Spleen (tissue), 11 donors: ENCODE measurements around the gene MCM5. TPM values are rescaled to one million over a fixed set of nuclear protein-coding genes. Genes with fewer than 3 reads are reported as not detected.
A peak's percentile ranks its signal among the peaks of the same experiment; 100 is the strongest.

ENCODE experiments used
- DNase-seq: peaks from one replicate; pipeline ENCODE4 v3.0.0-alpha.2; 2020
- H3K27ac ChIP-seq, 8 donors: fragments of 200-600 bp; sonication (generic) in 7 of 8; 1 replicate in 4 of 8; 2 replicates in 4 of 8; pipeline versions ENCODE4 v1.5.0 to v1.8.0; 2016 to 2021; ENCODE audit warnings: inconsistent platforms in 4 of 8, mild to moderate bottlenecking in 4 of 8, moderate library complexity in 1 of 8
- H3K27me3 ChIP-seq, 7 donors: fragments of 200-600 bp; sonication (generic) in 6 of 7; replicated peaks in 1 of 7; 1 replicate in 4 of 7; 2 replicates in 3 of 7; pipeline versions ENCODE4 v1.5.0 to v1.8.0; 2016 to 2021; ENCODE audit warnings: inconsistent platforms in 3 of 7, mild to moderate bottlenecking in 1 of 7
- H3K36me3 ChIP-seq, 6 donors: fragments of 200-600 bp; sonication (generic) in 5 of 6; 1 replicate in 4 of 6; 2 replicates in 2 of 6; pipeline versions ENCODE4 v1.5.0 to v1.8.0; 2016 to 2021; ENCODE audit warnings: inconsistent platforms in 2 of 6
- H3K4me1 ChIP-seq, 6 donors: fragments of 200-600 bp; sonication (generic) in 5 of 6; 1 replicate in 3 of 6; 2 replicates in 3 of 6; pipeline versions ENCODE4 v1.5.0 to v1.8.0; 2016 to 2021; ENCODE audit warnings: inconsistent platforms in 3 of 6
- H3K4me3 ChIP-seq, 8 donors: fragments of 200-600 bp; sonication (generic) in 7 of 8; 1 replicate in 4 of 8; 2 replicates in 4 of 8; pipeline versions ENCODE4 v1.5.0 to v1.8.0; 2016 to 2021; ENCODE audit warnings: inconsistent platforms in 4 of 8, mild to moderate bottlenecking in 4 of 8, moderate library complexity in 2 of 8
- H3K9me3 ChIP-seq, 8 donors: fragments of 200-600 bp; sonication (generic) in 7 of 8; 1 replicate in 4 of 8; 2 replicates in 4 of 8; pipeline versions ENCODE4 v1.5.0 to v1.8.0; 2016 to 2021; ENCODE audit warnings: inconsistent platforms in 4 of 8
- POLR2A ChIP-seq, 3 donors: fragments of 450-650 bp; IDR thresholded peaks; one replicate each; pipeline ENCODE4 v1.5.1; 2017; ENCODE audit warnings: antibody characterized with exemption in 3 of 3, mild to moderate bottlenecking in 1 of 3
- POLR2AphosphoS5 ChIP-seq, 3 donors: sonication (generic); formaldehyde crosslinking; IDR thresholded peaks; one replicate each; pipeline ENCODE4 v1.5.1; 2017; ENCODE audit warnings: antibody characterized with exemption in 3 of 3
- WGBS, 5 donors: extraction: QIAGEN DNeasy Blood & Tissue Kit in 3 of 5; methylation state at CpG; one replicate each; pipeline versions ENCODE4 v1.1.5 to v1.1.7; 2013 to 2018; 5-methylcytosine and 5-hydroxymethylcytosine counted together
- intact Hi-C: fragments of 100-400 bp; cut with DNase I; formaldehyde crosslinking; loops from one replicate; pipeline ENCODE4 v1.15.0; 2023; ENCODE audit warnings: low total_unique reads
- polyA plus RNA-seq, 3 donors: library from polyadenylated mRNA; stranded (reverse); fragments of 200-250 nt; gene quantifications; one replicate each; pipeline ENCODE4 v1.2.1, GENCODE V29; 2013
- total RNA-seq, 7 donors: library from RNA; depleted of rRNA in 3 of 7; stranded (reverse); fragments of >200 nt in 3 of 7; fragmentation: NEBNext Ultra II Directional in 4 of 7; extraction: Animal tissue kit (Norgen Biotek cat#: 25700) in 4 of 7; gene quantifications; one replicate each; pipeline versions ENCODE4 v1.1.0 to v1.2.1, GENCODE V29; 2016 to 2021
- TF ChIP-seq, protein P1 (sequence below), 11 experiments: fragments of 200-600 bp in 7 of 11; fragments of 450-650 bp in 4 of 11; sonication (generic) in 4 of 11; IDR thresholded peaks in 8 of 11; conservative IDR thresholded peaks in 3 of 11; 1 replicate in 7 of 11; 2 replicates in 4 of 11; pipeline versions ENCODE4 v1.4.0 to v1.8.0; 2016 to 2021; ENCODE audit warnings: antibody characterized with exemption in 11 of 11, inconsistent platforms in 4 of 11, mild to moderate bottlenecking in 1 of 11
- donor health status: healthy with polysubstance abuse.
- donor health status: DM: no; HTN: no; CAD: no; lungs with moderate emphysema.
- donor health status: DM: no; HTN: no; CAD: no.
- donor health status: Bipolar disorder and iron deficiency.
- donor health status: healthy.
- donor health status: DM: no; HTN: no; CAD: no.
- donor health status: DM: yes; HTN: yes; CAD: no.

The MCM5 gene
- total and polyA plus RNA-seq, 10 donors, result 45.2 to 96.3 (median 56.5) TPM

DNA sequence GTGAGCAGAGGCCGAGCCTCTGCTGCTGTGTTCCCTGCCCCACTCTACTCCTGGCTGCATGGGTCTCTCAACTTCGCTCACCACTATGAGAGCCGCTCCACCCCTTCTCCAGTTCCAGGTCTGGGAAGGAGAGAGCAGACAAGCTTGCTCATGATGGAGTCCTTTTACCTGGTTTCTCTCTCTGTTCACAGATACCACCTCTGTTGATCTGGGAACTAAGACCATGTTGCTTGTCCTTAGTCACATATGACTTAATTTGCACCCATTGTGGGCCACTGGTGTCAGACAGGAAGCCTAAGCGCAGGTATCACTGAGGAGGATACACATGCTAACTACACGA, 26.8 kb downstream of the MCM5 start:
- H3K9me3 ChIP-seq, result no peaks in the 10 kb centered on the region
- no peak overlapping the region for H3K27ac ChIP-seq
- intact Hi-C loops, result no loop called here
- H3K27me3 ChIP-seq, result no peaks in the 10 kb centered on the region
- no peak for DNase-seq
- no peak overlapping the region for H3K4me3 ChIP-seq
- 88 to 92% (median 89%) methylated on average over 5 of the region's 5 CpGs for WGBS, 5 donors
- TF ChIP-seq POLR2A (IDR thresholded peaks at IDR 0.05) (no peak), POLR2AphosphoS5 (IDR thresholded peaks at IDR 0.05) (no peak)
- TF ChIP-seq, protein P1, sequence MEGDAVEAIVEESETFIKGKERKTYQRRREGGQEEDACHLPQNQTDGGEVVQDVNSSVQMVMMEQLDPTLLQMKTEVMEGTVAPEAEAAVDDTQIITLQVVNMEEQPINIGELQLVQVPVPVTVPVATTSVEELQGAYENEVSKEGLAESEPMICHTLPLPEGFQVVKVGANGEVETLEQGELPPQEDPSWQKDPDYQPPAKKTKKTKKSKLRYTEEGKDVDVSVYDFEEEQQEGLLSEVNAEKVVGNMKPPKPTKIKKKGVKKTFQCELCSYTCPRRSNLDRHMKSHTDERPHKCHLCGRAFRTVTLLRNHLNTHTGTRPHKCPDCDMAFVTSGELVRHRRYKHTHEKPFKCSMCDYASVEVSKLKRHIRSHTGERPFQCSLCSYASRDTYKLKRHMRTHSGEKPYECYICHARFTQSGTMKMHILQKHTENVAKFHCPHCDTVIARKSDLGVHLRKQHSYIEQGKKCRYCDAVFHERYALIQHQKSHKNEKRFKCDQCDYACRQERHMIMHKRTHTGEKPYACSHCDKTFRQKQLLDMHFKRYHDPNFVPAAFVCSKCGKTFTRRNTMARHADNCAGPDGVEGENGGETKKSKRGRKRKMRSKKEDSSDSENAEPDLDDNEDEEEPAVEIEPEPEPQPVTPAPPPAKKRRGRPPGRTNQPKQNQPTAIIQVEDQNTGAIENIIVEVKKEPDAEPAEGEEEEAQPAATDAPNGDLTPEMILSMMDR (IDR thresholded peaks at IDR 0.05 in 8 of 11, conservative IDR thresholded peaks at IDR 0.05 in 3 of 11), result no peak
- peaks cover 0 to 88% (median 43%) of the 10 kb centered on the region in 6 donors for H3K36me3 ChIP-seq
- H3K4me1 ChIP-seq, result peaks cover 0 to 24% (median 5%) of the 10 kb centered on the region in 6 donors

DNA sequence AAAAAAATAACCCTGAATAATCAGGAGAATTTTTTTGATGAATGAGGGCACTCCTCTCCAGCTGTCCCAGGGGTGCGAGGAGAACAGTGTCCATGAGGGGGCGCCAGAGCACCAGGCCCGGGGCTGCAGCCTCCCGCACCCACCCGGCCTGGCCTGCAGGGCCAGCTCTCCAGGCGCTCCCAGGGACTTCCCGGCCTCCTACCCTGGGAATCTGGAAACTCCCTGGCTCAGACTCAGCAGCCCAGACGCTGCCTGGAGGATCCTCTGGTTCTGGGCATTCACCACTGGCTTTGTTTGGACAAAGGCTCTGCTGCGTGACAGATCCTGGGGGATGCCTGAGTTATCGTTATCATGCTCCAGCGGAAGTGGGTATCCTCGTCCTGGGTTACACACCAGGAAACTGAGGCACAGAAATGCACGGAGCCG, 31.0 kb downstream of the MCM5 start:
- intact Hi-C loops, result no loop called here
- DNase-seq, result peak; percentile 91
- TF ChIP-seq POLR2AphosphoS5 (IDR thresholded peaks at IDR 0.05), result peak in 2 of 3 donors; percentile 56 to 69
- TF ChIP-seq, protein P1 (IDR thresholded peaks at IDR 0.05 in 8 of 11, conservative IDR thresholded peaks at IDR 0.05 in 3 of 11), result peak; percentile 73 to 95 (median 91)
- no peak for TF ChIP-seq POLR2A (IDR thresholded peaks at IDR 0.05)
- H3K27me3 ChIP-seq, result no peaks in the 10 kb centered on the region
- WGBS, 5 donors, result 42 to 64% (median 50%) methylated on average over 7 to 14 of the region's 14 CpGs
- H3K4me3 ChIP-seq, result no peak overlapping the region
- H3K9me3 ChIP-seq, result peaks cover 5 to 20% (median 15%) of the 10 kb centered on the region in 8 donors
- peak overlapping the region in 5 of 8 donors; percentile 8 to 37 (median 22) for H3K27ac ChIP-seq
- peaks cover 0 to 14% (median 2%) of the 10 kb centered on the region in 6 donors for H3K4me1 ChIP-seq
- H3K36me3 ChIP-seq, result peaks cover 0 to 82% (median 26%) of the 10 kb centered on the region in 6 donors

DNA sequence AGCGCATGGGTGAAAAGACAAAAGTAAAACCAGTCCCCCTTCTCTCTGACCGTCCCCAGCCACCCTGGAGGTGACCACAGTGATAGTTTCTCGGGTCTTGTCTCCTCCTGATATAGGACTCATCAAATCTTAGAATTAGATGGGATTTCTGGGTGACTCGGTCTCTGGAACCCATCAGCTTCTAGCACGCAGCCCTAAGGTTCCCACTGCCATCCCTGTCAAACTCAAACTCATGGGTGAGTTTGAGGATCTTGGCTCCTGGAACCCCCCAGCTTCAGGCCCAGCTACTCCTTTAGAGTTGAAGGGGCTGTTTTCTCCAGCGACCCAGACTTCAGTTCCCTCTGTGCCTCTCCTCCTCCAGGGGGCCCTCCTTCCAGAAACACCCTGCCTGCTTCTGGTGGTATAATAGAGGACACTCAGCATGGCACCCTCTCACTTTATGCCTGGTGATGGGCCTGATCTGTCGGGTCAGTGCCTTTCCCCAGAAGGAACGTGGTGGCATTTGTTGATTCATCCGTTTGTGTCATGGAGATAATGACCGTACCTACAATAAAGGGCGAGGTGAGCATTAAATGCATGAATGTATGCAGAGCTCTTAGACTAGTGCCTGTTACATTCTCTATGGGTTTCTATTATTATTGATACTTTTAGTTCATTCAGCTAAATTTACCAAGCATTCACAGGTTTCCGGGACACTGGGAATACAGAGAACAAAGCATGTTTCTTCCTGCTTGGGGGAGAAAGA, 31.7 kb downstream of the MCM5 start:
- TF ChIP-seq POLR2AphosphoS5 (IDR thresholded peaks at IDR 0.05), result no peak
- no peak for TF ChIP-seq POLR2A (IDR thresholded peaks at IDR 0.05)
- TF ChIP-seq, protein P1 (IDR thresholded peaks at IDR 0.05 in 8 of 11, conservative IDR thresholded peaks at IDR 0.05 in 3 of 11), result no peak
- intact Hi-C loops, result loop anchor here (2.0 kb wide), 1 partner anchor 151 kb away; no protein-coding TSS in a partner anchor
- H3K36me3 ChIP-seq, result peaks cover 0 to 75% (median 24%) of the 10 kb centered on the region in 6 donors
- 89 to 96% (median 94%) methylated on average over 12 of the region's 12 CpGs for WGBS, 5 donors
- peaks cover 5 to 20% (median 15%) of the 10 kb centered on the region in 8 donors for H3K9me3 ChIP-seq
- H3K27ac ChIP-seq, result peak overlapping the region in 5 of 8 donors; percentile 8 to 37 (median 22)
- peaks cover 0 to 14% (median 2%) of the 10 kb centered on the region in 6 donors for H3K4me1 ChIP-seq
- no peaks in the 10 kb centered on the region for H3K27me3 ChIP-seq
- H3K4me3 ChIP-seq, result no peak overlapping the region
- no peak for DNase-seq

DNA sequence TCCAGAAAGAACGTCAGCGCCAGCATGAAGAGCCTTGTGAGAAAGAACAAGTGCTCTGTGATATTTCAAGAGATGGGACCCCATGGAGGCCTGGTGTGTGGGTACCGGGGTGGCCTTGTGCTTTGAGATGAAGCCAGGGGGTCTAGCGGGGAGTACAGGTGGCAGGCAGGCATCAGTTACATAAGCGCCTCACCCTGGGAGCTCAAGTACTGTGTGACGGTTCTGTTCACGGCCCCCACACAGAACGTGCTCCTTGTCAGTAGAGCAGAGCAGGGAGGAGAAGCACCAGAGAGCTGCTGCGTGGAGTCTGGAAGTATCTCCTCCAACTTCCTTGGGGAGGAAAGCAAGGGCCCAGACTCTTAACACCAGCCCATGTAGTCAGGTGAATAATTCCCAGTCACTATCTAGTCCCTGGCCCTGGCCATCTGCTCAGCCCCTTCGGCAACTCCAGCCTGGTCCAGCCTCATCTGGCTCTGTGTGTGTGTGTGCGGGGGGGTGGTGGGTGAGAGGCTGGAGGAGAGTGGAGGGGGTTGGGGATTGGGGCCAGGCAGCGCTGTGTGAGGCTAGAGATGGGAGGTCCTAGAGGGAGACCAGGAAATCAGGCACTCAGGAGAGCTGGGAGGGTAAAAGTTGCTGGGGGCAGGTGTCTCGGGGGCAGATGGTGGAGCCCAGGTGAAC, 32.4 kb downstream of the MCM5 start:
- TF ChIP-seq POLR2A (IDR thresholded peaks at IDR 0.05) (no peak), POLR2AphosphoS5 (IDR thresholded peaks at IDR 0.05) (no peak)
- TF ChIP-seq, protein P1 (IDR thresholded peaks at IDR 0.05 in 8 of 11, conservative IDR thresholded peaks at IDR 0.05 in 3 of 11), result no peak
- H3K9me3 ChIP-seq, result peaks cover 5 to 20% (median 15%) of the 10 kb centered on the region in 8 donors
- DNase-seq, result no peak
- intact Hi-C loops, result loop anchor here (2.0 kb wide), 1 partner anchor 150 kb away; no protein-coding TSS in a partner anchor
- no peaks in the 10 kb centered on the region for H3K27me3 ChIP-seq
- 96 to 98% (median 98%) methylated on average over 13 of the region's 13 CpGs for WGBS, 5 donors
- H3K36me3 ChIP-seq, result peaks cover 0 to 68% (median 21%) of the 10 kb centered on the region in 6 donors
- peaks cover 0 to 14% (median 2%) of the 10 kb centered on the region in 6 donors for H3K4me1 ChIP-seq
- H3K27ac ChIP-seq, result no peak overlapping the region
- H3K4me3 ChIP-seq, result no peak overlapping the region
